AG10803 (cell line): Measurements from ENCODE around the gene KCTD17.
A peak's percentile ranks its signal among the peaks of the same experiment; 100 is the strongest.

Experiments used
- DNase-seq: peaks from one replicate; pipeline ENCODE4 v3.0.0; 2010; ENCODE audit warnings: low read depth
- H3K4me3 ChIP-seq: 2 replicates; pipeline ENCODE4 v1.5.1; 2011; ENCODE audit warnings: mild to moderate bottlenecking, low read length, control low read depth
- TF ChIP-seq, protein P1 (sequence below): conservative IDR thresholded peaks from 2 replicates; pipeline ENCODE4 v1.5.1; 2011; ENCODE audit warnings: mild to moderate bottlenecking, low read length, control low read depth, inconsistent platforms

Gene KCTD17

DNA sequence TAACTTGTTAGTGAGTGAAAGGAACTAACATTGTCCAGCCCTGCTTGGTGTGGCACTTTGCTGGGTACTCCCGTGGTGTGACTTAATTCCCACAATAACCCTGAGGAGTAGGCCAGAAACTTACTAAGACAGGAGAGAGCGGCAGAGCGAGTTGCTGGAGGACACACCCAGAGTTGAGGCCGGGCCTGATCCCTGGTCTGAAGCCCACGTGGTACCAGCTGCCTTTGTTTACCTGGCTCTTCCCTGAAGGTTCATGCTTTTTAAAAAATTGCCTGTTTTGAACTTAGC is 31.4 kb upstream of the KCTD17 start:
- H3K4me3 ChIP-seq, result peak overlapping the region; percentile 63
- DNase-seq, result peak; percentile 56
- TF ChIP-seq, protein P1, sequence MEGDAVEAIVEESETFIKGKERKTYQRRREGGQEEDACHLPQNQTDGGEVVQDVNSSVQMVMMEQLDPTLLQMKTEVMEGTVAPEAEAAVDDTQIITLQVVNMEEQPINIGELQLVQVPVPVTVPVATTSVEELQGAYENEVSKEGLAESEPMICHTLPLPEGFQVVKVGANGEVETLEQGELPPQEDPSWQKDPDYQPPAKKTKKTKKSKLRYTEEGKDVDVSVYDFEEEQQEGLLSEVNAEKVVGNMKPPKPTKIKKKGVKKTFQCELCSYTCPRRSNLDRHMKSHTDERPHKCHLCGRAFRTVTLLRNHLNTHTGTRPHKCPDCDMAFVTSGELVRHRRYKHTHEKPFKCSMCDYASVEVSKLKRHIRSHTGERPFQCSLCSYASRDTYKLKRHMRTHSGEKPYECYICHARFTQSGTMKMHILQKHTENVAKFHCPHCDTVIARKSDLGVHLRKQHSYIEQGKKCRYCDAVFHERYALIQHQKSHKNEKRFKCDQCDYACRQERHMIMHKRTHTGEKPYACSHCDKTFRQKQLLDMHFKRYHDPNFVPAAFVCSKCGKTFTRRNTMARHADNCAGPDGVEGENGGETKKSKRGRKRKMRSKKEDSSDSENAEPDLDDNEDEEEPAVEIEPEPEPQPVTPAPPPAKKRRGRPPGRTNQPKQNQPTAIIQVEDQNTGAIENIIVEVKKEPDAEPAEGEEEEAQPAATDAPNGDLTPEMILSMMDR, result no peak

DNA sequence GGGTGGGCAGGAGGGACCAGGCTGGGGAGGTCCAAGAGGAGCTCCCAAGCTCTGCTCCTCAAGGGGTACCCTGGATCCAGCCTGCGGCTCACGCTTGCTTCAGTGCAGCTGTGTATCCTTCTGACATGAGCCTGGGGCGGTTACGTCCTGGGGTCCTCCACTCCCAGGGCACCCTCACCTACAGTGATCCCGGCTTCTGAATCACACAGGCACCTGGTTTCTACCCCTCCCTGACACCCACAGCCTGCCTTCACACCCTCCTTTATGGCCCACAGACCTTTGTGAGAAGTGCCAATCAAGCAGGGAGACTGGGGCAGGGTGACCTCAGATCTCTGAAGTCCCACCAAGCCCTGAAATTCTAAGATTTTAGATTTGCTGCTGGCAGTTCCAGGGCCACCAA is 30.5 kb upstream of the KCTD17 start:
- DNase-seq, result no peak
- no peak overlapping the region for H3K4me3 ChIP-seq
- TF ChIP-seq, protein P1, result no peak

DNA sequence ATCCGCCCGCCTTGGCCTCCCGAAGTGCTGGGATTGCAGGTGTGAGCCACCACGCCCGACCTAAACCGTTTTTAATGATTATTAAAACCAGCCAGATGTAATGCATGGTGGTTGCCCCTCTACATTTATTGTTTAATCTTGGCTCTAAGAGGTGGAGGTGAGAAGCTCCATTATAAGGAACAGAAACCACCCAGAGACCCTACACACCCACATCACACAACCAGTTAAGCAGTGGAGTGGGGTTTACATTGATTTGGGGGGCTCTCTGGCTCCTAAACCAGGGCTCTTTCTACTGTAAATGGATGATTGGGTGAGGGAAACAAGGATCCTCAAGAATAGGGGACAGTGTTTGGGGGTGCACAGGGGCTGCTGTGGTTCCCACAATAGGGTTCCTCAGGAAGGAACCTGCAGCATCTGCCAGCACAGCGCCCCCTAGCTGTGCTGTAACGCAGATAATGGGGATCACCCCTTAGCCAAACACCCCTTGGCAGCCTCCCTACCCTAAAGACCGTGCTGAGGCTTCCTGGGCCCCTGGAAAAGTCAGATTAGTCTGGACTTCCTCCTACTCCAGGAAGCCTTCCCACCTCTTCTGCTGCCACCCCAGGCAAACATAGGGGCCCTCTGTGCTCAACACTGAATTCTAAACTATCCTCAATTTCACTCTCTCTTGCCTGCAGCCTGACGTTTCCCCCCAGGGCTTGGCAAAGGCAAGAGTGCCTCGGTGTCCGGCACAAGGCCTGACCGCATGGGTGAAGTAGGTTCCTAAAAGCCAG is 29.6 kb upstream of the KCTD17 start:
- DNase-seq, result peak; percentile 42
- TF ChIP-seq, protein P1, result peak; percentile 68
- no peak overlapping the region for H3K4me3 ChIP-seq

DNA sequence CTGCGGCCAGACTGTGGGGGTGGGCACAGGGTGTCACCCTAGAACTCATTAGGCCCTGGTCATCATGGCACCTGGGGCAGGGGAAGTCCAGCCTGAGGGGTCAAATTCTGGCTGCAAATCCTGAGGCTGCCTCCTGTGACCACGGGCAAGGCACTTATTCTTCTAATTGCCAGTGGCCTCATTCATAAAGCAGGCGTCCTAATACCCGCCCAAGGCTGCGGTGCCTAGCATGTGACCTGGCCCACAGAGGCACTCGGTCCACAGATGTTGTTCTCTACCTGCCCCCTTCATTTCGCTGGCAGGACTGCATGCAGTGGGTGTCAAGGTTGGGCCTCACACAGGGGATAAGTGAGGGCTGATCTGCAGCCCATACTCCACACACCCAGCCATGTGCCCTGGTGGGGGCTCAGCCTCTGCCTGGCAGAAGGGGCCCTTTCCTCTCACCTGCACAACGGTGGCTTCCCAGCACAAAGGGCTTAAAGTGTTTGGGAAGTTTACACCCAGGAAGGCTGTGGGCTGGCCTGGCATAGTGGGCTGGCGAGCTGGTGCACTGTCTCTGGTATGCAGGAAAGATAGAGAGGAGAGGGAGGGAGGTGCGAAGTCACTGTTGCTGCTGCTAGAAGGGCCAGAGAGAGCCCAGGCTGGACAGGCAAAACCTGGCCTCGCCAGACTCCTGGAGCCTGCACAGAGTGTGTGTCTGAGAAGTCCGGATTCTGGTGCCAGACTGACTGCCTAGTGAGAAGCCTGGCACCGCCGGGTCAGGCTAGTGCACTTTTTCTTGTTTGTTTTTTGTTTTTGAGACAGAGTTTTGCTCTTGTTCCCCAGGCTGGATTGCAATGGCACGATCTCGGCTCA is 28.8 kb upstream of the KCTD17 start:
- TF ChIP-seq, protein P1, result no peak
- H3K4me3 ChIP-seq, result no peak overlapping the region
- no peak for DNase-seq

DNA sequence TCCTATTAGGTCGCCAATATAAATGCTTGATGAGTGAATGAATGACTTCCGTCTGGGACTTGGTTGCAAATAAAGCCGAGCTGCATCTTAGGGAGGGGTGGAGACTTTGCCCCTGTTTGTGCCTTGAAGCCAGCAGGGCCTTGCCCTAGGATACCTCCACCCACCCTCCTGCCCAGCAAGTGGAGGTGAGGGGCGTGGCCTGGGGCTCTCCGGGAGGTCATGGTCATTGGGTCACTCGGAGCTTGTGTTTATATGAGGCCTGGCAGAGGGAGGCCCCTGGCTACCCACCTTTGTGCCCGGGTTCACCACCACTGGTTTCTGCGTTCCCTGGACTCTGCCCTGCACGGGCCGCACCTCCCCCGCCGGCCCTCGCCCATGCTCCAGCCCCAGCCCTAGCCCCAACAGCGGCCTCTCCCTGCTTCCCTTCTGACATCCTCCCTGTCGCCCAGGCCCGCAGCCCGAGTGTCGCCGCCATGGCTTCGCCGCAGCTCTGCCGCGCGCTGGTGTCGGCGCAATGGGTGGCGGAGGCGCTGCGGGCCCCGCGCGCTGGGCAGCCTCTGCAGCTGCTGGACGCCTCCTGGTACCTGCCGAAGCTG is 27.7 kb upstream of the KCTD17 start:
- DNase-seq, result no peak
- TF ChIP-seq, protein P1, result no peak
- no peak overlapping the region for H3K4me3 ChIP-seq

DNA sequence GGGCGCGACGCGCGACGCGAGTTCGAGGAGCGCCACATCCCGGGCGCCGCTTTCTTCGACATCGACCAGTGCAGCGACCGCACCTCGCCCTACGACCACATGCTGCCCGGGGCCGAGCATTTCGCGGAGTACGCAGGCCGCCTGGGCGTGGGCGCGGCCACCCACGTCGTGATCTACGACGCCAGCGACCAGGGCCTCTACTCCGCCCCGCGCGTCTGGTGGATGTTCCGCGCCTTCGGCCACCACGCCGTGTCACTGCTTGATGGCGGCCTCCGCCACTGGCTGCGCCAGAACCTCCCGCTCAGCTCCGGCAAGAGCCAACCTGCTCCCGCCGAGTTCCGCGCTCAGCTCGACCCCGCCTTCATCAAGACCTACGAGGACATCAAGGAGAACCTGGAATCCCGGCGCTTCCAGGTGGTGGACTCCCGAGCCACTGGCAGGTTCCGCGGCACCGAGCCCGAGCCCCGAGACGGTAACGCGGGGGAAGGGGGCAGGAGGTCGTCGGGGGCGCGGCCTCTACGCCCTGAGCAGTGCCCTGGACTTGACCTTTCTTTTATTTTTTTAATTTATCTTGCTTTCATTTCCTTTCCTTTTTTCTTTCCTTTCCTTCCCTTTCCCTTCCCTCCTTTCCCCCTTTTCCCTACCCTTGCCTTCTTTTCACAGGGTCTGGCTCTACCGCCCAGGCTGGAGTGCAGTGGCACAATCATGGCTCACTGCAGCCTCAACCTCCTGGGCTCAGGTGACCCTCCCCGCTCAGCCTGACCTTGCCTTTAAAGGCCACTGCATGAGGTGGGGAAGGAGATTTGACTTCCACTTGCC is 27.0 kb upstream of the KCTD17 start:
- no peak overlapping the region for H3K4me3 ChIP-seq
- no peak for DNase-seq
- TF ChIP-seq, protein P1, result no peak
